ENCODE data around the gene SYNGR1.

Gene SYNGR1

DNA sequence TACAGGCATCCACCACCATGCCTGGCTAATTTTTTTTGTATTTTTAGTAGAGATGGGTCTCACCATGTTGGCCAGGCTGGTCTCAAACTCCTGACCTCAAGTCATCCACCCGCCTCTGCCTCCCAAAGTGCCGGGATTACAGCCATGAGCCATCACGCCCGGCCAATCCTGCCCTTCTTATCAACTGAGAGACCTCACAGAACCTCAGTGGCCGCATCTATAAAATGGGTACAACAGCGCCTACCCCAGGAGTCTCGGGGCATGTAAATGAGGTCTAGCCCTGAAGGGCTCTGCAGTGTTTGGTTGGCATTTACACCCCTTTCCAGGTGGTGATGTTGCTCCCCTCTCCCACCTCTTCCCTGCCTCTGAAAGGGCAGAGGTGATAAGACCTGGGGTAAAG is 11.7 kb downstream of the SYNGR1 start:
- Histone ChIP-seq H3K36me3 (ENCODE audit: insufficient read depth, low read length) (peaks cover 3% of the 10 kb centered on the region), H3K9me3 (ENCODE audit: low read length) (peaks cover 2% of the 10 kb centered on the region), H3K27me3 (ENCODE audit: insufficient read depth, low read length) (no peaks in the 10 kb centered on the region), H2AFZ (ENCODE audit: low read depth, low read length) (no peak overlapping the region), H3K4me3 (ENCODE audit: low read length) (no peak overlapping the region), H3K4me1 (ENCODE audit: insufficient read depth, low read length) (no peaks in the 10 kb centered on the region)

GRCh38 chr22:39362271-39362670 is 12.5 kb downstream of the SYNGR1 start:
- Histone ChIP-seq H2AFZ (ENCODE audit: low read depth, low read length) (no peak overlapping the region), H3K4me1 (ENCODE audit: insufficient read depth, low read length) (no peaks in the 10 kb centered on the region), H3K36me3 (ENCODE audit: insufficient read depth, low read length) (peaks cover 8% of the 10 kb centered on the region), H3K4me3 (ENCODE audit: low read length) (no peak overlapping the region), H3K27me3 (ENCODE audit: insufficient read depth, low read length) (no peaks in the 10 kb centered on the region), H3K9me3 (ENCODE audit: low read length) (no peaks in the 10 kb centered on the region)

- H3K4me3 ChIP-seq (ENCODE audit: low read length): no peak overlapping the region
- H3K9me3 ChIP-seq (ENCODE audit: low read length): no peaks in the 10 kb centered on the region
- no peaks in the 10 kb centered on the region for H3K27me3 ChIP-seq (ENCODE audit: insufficient read depth, low read length)
- H3K36me3 ChIP-seq (ENCODE audit: insufficient read depth, low read length): peaks cover 8% of the 10 kb centered on the region
- no peaks in the 10 kb centered on the region for H3K4me1 ChIP-seq (ENCODE audit: insufficient read depth, low read length)
- no peak overlapping the region for H2AFZ ChIP-seq (ENCODE audit: low read depth, low read length)
Observed at GRCh38 chr22:39362932-39363331, 13.1 kb downstream of the SYNGR1 start.

GRCh38 chr22:39363751-39364515 is 14.1 kb downstream of the SYNGR1 start:
- H3K4me3 ChIP-seq (ENCODE audit: low read length): no peak overlapping the region
- no peaks in the 10 kb centered on the region for H3K4me1 ChIP-seq (ENCODE audit: insufficient read depth, low read length)
- no peaks in the 10 kb centered on the region for H3K27me3 ChIP-seq (ENCODE audit: insufficient read depth, low read length)

GRCh38 chr22:39364714-39365491 is 15.1 kb downstream of the SYNGR1 start:
- H3K27me3 ChIP-seq (ENCODE audit: insufficient read depth, low read length): no peaks in the 10 kb centered on the region
- no peak overlapping the region for H2AFZ ChIP-seq (ENCODE audit: low read depth, low read length)
- no peak overlapping the region for H3K4me3 ChIP-seq (ENCODE audit: low read length)
- H3K9me3 ChIP-seq (ENCODE audit: low read length): no peaks in the 10 kb centered on the region
- peaks cover 5% of the 10 kb centered on the region for H3K36me3 ChIP-seq (ENCODE audit: insufficient read depth, low read length)
- no peaks in the 10 kb centered on the region for H3K4me1 ChIP-seq (ENCODE audit: insufficient read depth, low read length)

More at GRCh38 chr22:39363751-39364515, 14.1 kb downstream of the SYNGR1 start:
- Histone ChIP-seq H3K9me3 (ENCODE audit: low read length) (no peaks in the 10 kb centered on the region), H3K36me3 (ENCODE audit: insufficient read depth, low read length) (peaks cover 6% of the 10 kb centered on the region), H2AFZ (ENCODE audit: low read depth, low read length) (no peak overlapping the region)

- H3K27me3 ChIP-seq (ENCODE audit: insufficient read depth, low read length): no peaks in the 10 kb centered on the region
- no peaks in the 10 kb centered on the region for H3K4me1 ChIP-seq (ENCODE audit: insufficient read depth, low read length)
- H3K4me3 ChIP-seq (ENCODE audit: low read length): no peak overlapping the region
- peaks cover 5% of the 10 kb centered on the region for H3K36me3 ChIP-seq (ENCODE audit: insufficient read depth, low read length)
- H2AFZ ChIP-seq (ENCODE audit: low read depth, low read length): no peak overlapping the region
- no peaks in the 10 kb centered on the region for H3K9me3 ChIP-seq (ENCODE audit: low read length)
Observed at GRCh38 chr22:39365492-39365780, 15.6 kb downstream of the SYNGR1 start.

- Histone ChIP-seq H3K4me1 (ENCODE audit: insufficient read depth, low read length) (no peaks in the 10 kb centered on the region), H3K36me3 (ENCODE audit: insufficient read depth, low read length) (peaks cover 5% of the 10 kb centered on the region), H2AFZ (ENCODE audit: low read depth, low read length) (no peak overlapping the region), H3K4me3 (ENCODE audit: low read length) (no peak overlapping the region), H3K27me3 (ENCODE audit: insufficient read depth, low read length) (no peaks in the 10 kb centered on the region), H3K9me3 (ENCODE audit: low read length) (peaks cover 5% of the 10 kb centered on the region)
Observed at GRCh38 chr22:39367035-39367434, 17.2 kb downstream of the SYNGR1 start.

GRCh38 chr22:39368461-39368911 is 18.7 kb downstream of the SYNGR1 start:
- Histone ChIP-seq H2AFZ (ENCODE audit: low read depth, low read length) (no peak overlapping the region), H3K27me3 (ENCODE audit: insufficient read depth, low read length) (no peaks in the 10 kb centered on the region), H3K4me3 (ENCODE audit: low read length) (no peak overlapping the region), H3K9me3 (ENCODE audit: low read length) (peaks cover 5% of the 10 kb centered on the region), H3K4me1 (ENCODE audit: insufficient read depth, low read length) (no peaks in the 10 kb centered on the region), H3K36me3 (ENCODE audit: insufficient read depth, low read length) (peaks cover 5% of the 10 kb centered on the region)

DNA sequence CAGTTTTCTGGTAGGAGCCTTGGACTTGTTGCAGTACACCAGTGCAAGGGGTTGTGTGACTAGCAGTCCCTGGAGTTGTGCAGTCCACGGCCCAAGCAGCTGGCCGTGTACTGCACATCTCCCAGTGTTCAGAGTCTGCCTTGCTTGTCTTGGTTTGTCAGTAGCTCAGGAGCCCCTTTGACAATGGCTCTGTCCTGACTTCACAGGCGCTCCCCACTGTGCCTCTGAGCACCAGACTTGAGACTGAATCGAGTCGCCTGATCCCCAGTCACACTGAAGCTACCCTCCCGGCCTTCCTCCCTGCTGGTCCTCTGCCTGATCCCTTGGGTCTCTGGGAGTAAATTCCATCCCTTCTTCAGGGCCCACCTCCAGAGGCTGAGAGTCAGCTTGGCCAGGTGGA is 19.4 kb downstream of the SYNGR1 start:
- Histone ChIP-seq H3K36me3 (ENCODE audit: insufficient read depth, low read length) (peaks cover 5% of the 10 kb centered on the region), H3K27me3 (ENCODE audit: insufficient read depth, low read length) (no peaks in the 10 kb centered on the region), H3K4me3 (ENCODE audit: low read length) (no peak overlapping the region), H3K9me3 (ENCODE audit: low read length) (peaks cover 5% of the 10 kb centered on the region), H2AFZ (ENCODE audit: low read depth, low read length) (no peak overlapping the region), H3K4me1 (ENCODE audit: insufficient read depth, low read length) (no peaks in the 10 kb centered on the region)

GRCh38 chr22:39369586-39369985 is 19.8 kb downstream of the SYNGR1 start:
- Histone ChIP-seq H2AFZ (ENCODE audit: low read depth, low read length) (no peak overlapping the region), H3K4me3 (ENCODE audit: low read length) (no peak overlapping the region), H3K27me3 (ENCODE audit: insufficient read depth, low read length) (no peaks in the 10 kb centered on the region), H3K9me3 (ENCODE audit: low read length) (peaks cover 5% of the 10 kb centered on the region), H3K4me1 (ENCODE audit: insufficient read depth, low read length) (no peaks in the 10 kb centered on the region), H3K36me3 (ENCODE audit: insufficient read depth, low read length) (peaks cover 5% of the 10 kb centered on the region)

DNA sequence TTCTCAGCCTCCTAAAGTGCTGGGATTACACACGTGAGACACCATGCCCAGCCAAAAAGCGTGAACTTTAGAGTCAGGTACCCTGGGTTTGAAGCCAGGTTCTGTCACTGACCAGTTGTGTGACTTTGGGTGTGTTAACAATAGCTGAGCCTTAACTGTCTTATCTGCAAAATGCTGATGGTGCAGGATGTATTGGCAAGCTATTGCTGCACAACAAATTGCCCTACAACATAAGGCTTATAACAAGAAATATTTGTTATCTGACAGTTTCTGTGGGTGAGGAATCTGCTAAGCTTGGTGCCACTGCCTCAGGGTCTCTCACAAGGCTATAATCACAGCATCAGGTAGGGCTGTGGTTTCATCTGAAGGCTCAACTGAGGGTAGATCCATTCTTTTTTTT is 21.9 kb downstream of the SYNGR1 start:
- H3K4me1 ChIP-seq (ENCODE audit: insufficient read depth, low read length): no peaks in the 10 kb centered on the region
- H3K4me3 ChIP-seq (ENCODE audit: low read length): no peak overlapping the region
- H3K27me3 ChIP-seq (ENCODE audit: insufficient read depth, low read length): no peaks in the 10 kb centered on the region
- H3K9me3 ChIP-seq (ENCODE audit: low read length): peaks cover 5% of the 10 kb centered on the region
- H2AFZ ChIP-seq (ENCODE audit: low read depth, low read length): no peak overlapping the region
- H3K36me3 ChIP-seq (ENCODE audit: insufficient read depth, low read length): peaks cover 3% of the 10 kb centered on the region

DNA sequence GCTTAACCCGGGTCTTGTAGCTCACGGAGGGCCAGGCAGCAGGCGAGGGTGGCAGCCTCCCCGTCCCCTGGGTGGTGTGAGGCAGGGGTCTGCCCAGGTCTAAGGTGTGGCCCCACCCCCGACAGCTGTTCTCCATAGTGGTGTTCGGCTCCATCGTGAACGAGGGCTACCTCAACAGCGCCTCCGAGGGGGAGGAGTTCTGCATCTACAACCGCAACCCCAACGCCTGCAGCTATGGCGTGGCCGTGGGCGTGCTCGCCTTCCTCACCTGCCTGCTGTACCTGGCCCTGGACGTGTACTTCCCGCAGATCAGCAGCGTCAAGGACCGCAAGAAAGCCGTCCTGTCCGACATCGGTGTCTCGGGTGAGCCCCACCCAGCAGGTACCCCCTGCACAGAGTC is 24.4 kb downstream of the SYNGR1 start:
- Histone ChIP-seq H3K4me3 (ENCODE audit: low read length) (no peak overlapping the region), H2AFZ (ENCODE audit: low read depth, low read length) (no peak overlapping the region), H3K27me3 (ENCODE audit: insufficient read depth, low read length) (no peaks in the 10 kb centered on the region), H3K4me1 (ENCODE audit: insufficient read depth, low read length) (no peaks in the 10 kb centered on the region), H3K36me3 (ENCODE audit: insufficient read depth, low read length) (peaks cover 11% of the 10 kb centered on the region), H3K9me3 (ENCODE audit: low read length) (peaks cover 5% of the 10 kb centered on the region)

GRCh38 chr22:39374801-39375200 is 25.0 kb downstream of the SYNGR1 start:
- Histone ChIP-seq H3K4me1 (ENCODE audit: insufficient read depth, low read length) (no peaks in the 10 kb centered on the region), H2AFZ (ENCODE audit: low read depth, low read length) (no peak overlapping the region), H3K4me3 (ENCODE audit: low read length) (no peak overlapping the region), H3K27me3 (ENCODE audit: insufficient read depth, low read length) (no peaks in the 10 kb centered on the region), H3K36me3 (ENCODE audit: insufficient read depth, low read length) (peaks cover 11% of the 10 kb centered on the region), H3K9me3 (ENCODE audit: low read length) (peaks cover 5% of the 10 kb centered on the region)
